NCI-H2107 treated with DMSO at 0.1 percent for 48 hours (cell line): ENCODE measurements around the gene AOAH.

Experiments
- DNase-seq: peaks from one replicate; lab custom pipeline; 2025; ENCODE audit not compliant: unreplicated experiment; lab: John Stamatoyannopoulos, UW

AOAH gene

DNA sequence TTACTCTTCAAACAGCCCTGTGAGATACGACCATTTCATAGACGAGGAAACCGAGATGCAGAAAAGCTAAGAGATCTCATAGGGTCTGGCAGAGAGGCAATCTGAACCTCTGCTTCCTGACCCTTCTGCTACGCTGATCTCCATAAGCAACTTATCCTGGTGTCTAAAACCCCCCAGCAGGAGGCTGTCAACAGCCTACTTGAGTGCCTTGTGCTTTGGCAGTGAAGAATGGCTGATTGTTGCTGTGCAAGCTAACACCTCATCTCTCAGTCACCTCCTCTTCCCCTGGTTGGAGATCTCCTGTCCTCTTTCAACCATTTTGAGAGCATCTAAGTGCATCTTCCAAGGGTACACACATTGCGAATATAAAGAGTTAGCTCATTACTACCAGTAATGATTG lies 86.2 kb downstream of the AOAH start:
- peak; percentile 29 for DNase-seq

- no peak for DNase-seq
Observed at GRCh38 chr7:36637417-36637816, 86.9 kb downstream of the AOAH start.

DNA sequence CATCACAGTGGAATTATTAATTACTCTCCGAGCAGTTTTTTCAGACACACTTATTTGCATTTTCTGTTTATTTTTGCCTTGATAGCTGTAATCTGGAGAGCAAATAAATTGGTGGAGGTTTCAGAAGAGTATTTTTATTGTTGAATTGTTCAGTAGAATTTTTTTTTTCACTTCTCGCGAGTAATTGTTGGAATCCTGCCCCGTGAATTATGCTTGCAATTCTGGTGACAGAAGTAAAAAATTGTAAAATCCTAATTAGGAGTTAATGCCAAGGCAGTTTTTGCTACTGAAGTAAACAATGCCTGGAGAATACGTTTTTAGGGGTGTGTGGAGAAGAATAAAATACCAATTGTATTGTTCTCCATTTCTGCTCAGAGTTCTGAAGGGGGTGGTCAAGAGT lies 88.2 kb downstream of the AOAH start:
- no peak for DNase-seq

DNA sequence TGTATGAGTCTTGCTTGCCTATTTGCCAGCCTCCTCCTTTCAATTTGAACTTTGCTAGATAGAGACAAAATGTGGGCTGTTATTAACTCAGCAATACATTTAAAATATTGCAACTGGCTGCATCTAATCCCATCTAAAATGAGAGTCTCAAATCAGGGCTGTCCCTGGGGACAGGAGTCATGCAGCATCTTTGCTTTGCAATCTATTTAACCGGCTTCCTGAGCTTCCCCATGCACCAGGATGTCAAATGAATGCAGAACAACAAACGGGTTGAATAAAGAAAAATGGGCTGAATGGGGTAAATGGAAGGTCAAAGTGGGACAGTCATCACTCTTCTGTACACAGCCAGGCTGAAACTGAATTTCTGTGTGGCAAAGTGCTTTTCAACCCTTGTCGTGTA lies 89.2 kb downstream of the AOAH start:
- no peak for DNase-seq

GRCh38 chr7:36633377-36633776 lies 90.9 kb downstream of the AOAH start:
- DNase-seq, result no peak

- DNase-seq, result peak; percentile 86
Observed at GRCh38 chr7:36630112-36630650, 94.1 kb downstream of the AOAH start.

- no peak for DNase-seq
Observed at GRCh38 chr7:36629351-36629750, 94.9 kb downstream of the AOAH start.

DNA sequence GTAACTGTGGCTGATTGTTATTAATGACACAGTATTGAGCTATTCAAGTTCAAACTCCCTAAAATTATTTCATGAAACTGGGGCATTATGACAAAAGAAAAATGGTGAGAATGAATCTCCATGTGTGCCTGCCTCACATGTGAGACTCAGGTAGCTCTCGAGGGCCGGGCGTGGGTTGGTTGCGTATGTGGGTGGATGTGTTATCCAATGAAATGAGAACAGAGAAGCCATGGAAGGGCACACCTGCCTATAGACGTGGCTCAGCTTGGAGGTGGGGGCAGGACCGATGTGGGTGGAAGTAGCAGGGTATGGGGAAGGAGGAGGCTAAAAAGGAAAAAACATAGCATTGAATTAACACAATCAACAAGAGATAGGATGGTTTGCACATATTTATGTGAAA lies 96.5 kb downstream of the AOAH start:
- DNase-seq, result no peak

- no peak for DNase-seq
Observed at GRCh38 chr7:36626111-36626510, 98.2 kb downstream of the AOAH start.

GRCh38 chr7:36625247-36625646 lies 99.0 kb downstream of the AOAH start:
- DNase-seq, result no peak

GRCh38 chr7:36623247-36623646 lies 101.0 kb downstream of the AOAH start:
- no peak for DNase-seq

DNA sequence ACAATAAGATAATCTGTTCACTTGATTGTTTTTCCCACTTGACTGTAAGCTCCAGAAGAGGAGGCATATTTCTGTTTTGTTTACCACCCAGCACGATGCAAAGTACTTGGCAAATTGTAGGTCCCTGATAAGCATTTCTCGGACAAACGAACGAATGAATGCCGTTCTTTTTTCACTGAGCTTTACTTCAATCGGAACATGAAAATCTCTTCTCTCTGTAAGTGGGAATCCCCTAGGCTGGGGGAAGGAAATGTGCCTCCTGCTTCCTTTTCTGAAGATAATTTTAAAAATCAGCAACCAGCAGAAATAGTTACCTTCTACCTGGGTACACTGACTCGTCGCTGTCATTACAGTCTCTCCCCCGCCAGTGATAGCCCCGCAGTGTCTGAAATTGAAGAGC lies 102.9 kb downstream of the AOAH start:
- peak; percentile 33 for DNase-seq

DNA sequence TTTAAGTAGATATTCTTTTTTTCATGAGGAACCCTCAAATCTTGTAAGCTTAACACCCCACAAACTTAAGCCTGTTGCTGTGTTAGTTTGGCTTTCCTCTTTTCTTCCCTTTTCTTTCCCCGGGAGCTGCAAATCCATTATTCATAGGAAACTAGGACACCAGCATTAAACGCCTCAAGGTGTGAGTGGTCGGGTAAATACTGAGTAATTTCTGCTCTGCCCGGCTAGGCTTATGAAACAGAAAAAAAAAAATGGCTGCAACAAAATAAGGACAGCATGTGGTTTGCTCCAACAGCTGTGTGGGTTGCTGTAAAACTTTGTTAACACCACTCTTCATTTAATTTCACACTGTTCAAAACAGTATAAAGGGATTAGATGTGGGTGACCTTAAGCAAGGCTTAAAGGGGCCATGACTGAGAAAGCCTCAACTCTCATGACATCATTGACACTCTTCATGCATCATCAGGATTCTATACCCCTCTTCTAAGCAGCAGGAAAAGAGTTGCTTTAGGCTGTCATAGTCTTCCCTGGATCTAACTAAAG lies 104.1 kb downstream of the AOAH start:
- no peak for DNase-seq

- no peak for DNase-seq
Observed at GRCh38 chr7:36617408-36617807, 106.9 kb downstream of the AOAH start.

DNA sequence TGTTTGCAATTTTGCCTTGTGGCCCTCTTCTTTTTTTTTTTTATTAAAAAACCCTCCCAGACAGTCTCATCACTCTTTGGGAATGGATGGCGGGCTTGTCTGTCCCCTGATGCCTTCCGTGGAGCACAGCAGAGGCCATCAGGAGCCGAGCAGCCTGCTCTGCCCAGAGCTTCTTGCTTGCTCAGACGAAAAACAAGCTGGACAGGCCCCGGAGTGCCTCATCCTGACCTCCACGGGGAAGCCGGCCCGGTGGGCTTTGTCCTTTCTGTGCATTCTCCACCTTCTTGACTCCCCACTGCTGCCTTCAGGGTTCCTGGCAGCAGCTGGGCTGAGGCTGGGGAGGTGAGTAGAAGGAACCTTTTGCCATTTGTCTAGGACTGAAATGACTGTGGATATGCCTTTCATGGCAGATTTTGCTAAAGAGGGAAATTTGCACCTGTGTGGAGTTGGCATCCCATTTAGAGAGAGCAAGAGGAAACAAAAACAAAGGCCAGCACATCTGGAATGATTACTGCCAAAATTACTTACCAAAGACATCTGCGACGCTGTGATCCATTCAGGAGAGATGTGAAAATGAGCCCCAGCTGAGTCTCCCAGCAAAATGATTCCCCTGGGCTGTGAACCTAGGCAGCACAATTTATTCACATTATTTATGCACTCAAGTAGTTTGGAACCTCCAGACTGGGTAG lies 108.3 kb downstream of the AOAH start:
- peak; percentile 76 for DNase-seq

GRCh38 chr7:36614959-36615358 lies 109.3 kb downstream of the AOAH start:
- peak; percentile 87 for DNase-seq

DNA sequence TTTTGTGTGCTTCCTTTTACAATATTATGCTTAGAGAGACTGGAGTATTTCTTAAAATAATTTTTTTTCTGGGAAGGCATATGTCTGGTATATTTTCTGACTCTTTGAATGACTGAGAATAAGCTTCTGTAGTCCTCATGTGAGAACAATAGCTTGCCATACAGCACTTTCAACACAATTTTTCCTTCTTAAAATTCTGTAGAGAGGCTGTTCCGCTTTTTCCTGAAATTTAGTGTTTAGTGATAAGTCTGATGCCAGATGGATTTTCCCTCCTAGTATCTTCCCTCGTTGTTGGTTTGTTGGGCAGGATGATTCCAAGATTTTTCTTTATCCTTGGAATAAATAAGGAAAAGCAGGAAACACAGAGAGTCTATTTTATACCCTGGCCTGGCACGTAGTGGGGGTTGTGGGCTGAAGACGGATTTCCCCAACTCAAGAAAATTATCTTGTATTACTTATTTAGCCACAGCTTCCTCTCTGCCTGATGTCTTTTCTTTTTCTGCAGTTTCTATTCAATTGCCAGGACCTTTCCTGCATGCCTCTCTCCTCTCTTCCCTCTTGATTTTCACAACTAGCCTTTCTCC lies 111.2 kb downstream of the AOAH start:
- no peak for DNase-seq

- DNase-seq, result no peak
Observed at GRCh38 chr7:36611703-36612102, 112.6 kb downstream of the AOAH start.

DNA sequence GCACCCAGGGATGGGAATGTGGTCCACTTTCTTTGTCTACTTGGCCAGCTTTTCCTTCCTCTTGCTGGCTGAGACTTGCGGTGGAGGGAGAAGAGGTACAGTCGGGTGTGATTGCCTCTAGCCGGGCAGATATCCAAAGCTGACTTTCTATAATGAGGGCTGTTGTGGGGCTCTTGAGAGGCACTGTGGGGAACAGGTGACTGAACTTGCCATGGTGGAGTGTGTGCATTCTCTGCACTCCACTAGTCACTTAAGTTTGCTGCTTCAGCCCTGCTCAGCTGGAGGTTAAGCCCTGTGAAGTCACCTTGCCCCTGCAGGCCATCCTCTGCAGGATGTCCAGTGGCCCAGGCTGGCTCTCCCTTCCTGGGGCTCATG lies 116.6 kb downstream of the AOAH start:
- DNase-seq, result peak; percentile 96

- peak; percentile 84 for DNase-seq
Observed at GRCh38 chr7:36606976-36607720, 117.1 kb downstream of the AOAH start.

- DNase-seq, result peak; percentile 34
Observed at GRCh38 chr7:36606153-36606975, 117.9 kb downstream of the AOAH start.
